Brain pericyte (primary cell): ENCODE data around the gene PTPRD.
"Not testable (repeated sequence)": the region's sequence is repeated elsewhere in the genome, so short reads cannot be mapped to it uniquely, and the experiment has no call there.

Source experiments
- DNase-seq: peaks from one replicate; pipeline ENCODE4 v3.0.0-alpha.2; 2012; ENCODE audit warnings: low read depth, low spot score

The PTPRD gene

GRCh38 chr9:9499546-9499945, 1113.3 kb downstream of the PTPRD start:
- no peak for DNase-seq

GRCh38 chr9:9498846-9499245, 1114.0 kb downstream of the PTPRD start:
- no peak for DNase-seq

- no peak for DNase-seq
These were observed 1114.7 kb downstream of the PTPRD start for GRCh38 chr9:9498128-9498527.

GRCh38 chr9:9494336-9494735, 1118.5 kb downstream of the PTPRD start:
- no peak for DNase-seq

GRCh38 chr9:9492506-9492905, 1120.3 kb downstream of the PTPRD start:
- DNase-seq: no peak

- DNase-seq: no peak
These were observed 1123.6 kb downstream of the PTPRD start for GRCh38 chr9:9489183-9489582.

- DNase-seq: no peak
These were observed 1129.6 kb downstream of the PTPRD start for GRCh38 chr9:9483175-9483574.

GRCh38 chr9:9478741-9479140, 1134.1 kb downstream of the PTPRD start:
- no peak for DNase-seq

- no peak for DNase-seq
These were observed 1143.5 kb downstream of the PTPRD start for GRCh38 chr9:9469271-9469670.

GRCh38 chr9:9441874-9442273, 1170.9 kb downstream of the PTPRD start:
- DNase-seq: not testable (repeated sequence)

- no peak for DNase-seq
These were observed 1175.2 kb downstream of the PTPRD start for GRCh38 chr9:9437641-9438040.

- not testable (repeated sequence) for DNase-seq
These were observed 1186.3 kb downstream of the PTPRD start for GRCh38 chr9:9426454-9426853.

- no peak for DNase-seq
These were observed 1200.6 kb downstream of the PTPRD start for GRCh38 chr9:9412241-9412640.

GRCh38 chr9:9410736-9411135, 1202.1 kb downstream of the PTPRD start:
- no peak for DNase-seq

GRCh38 chr9:9399982-9400381, 1212.8 kb downstream of the PTPRD start:
- no peak for DNase-seq

GRCh38 chr9:9396518-9396917, 1216.3 kb downstream of the PTPRD start:
- DNase-seq: no peak

- no peak for DNase-seq
These were observed 1217.3 kb downstream of the PTPRD start for GRCh38 chr9:9395539-9395938.

- DNase-seq: no peak
These were observed 1220.0 kb downstream of the PTPRD start for GRCh38 chr9:9392755-9393154.

GRCh38 chr9:9389904-9390303, 1222.9 kb downstream of the PTPRD start:
- no peak for DNase-seq

- no peak for DNase-seq
These were observed 1225.2 kb downstream of the PTPRD start for GRCh38 chr9:9387511-9388115.

GRCh38 chr9:9362332-9362731, 1250.5 kb downstream of the PTPRD start:
- DNase-seq: no peak

- DNase-seq: no peak
These were observed 1259.8 kb downstream of the PTPRD start for GRCh38 chr9:9352877-9353481.

GRCh38 chr9:9341203-9341602, 1271.6 kb downstream of the PTPRD start:
- DNase-seq: no peak

GRCh38 chr9:9337129-9337528, 1275.7 kb downstream of the PTPRD start:
- DNase-seq: no peak
